H9 (cell line): Measurements from ENCODE around the gene DNAAF9. TPM values are rescaled to one million over a fixed set of nuclear protein-coding genes. Genes with fewer than 3 reads are reported as not detected.

Experiments used
- DNase-seq: peaks from one replicate; pipeline ENCODE4 v3.0.0-alpha.2; 2017
- H2AFZ ChIP-seq: one replicate; pipeline ENCODE4 v1.6.1; 2013; ENCODE audit warnings: mild to moderate bottlenecking, low read length, control low read depth, moderate library complexity
- H2AK5ac ChIP-seq: 2 replicates; pipeline ENCODE4 v1.6.1; 2013; ENCODE audit warnings: low read length, control low read depth, mixed read lengths; ENCODE audit not compliant: insufficient read length
- H2BK120ac ChIP-seq: one replicate; pipeline ENCODE4 v1.6.1; 2013; ENCODE audit warnings: low read depth, mild to moderate bottlenecking, low read length, control low read depth, inconsistent platforms; ENCODE audit not compliant: poor library complexity, severe bottlenecking
- H2BK12ac ChIP-seq: 2 replicates; pipeline ENCODE4 v1.6.1; 2013; ENCODE audit warnings: low read length, control low read depth, mixed read lengths, low read depth; ENCODE audit not compliant: insufficient read length
- H2BK15ac ChIP-seq: 2 replicates; pipeline ENCODE4 v1.6.1; 2013; ENCODE audit warnings: low read depth, low read length, control low read depth
- H2BK20ac ChIP-seq: one replicate; pipeline ENCODE4 v1.6.1; 2013; ENCODE audit warnings: low read depth, mild to moderate bottlenecking, low read length, control low read depth, inconsistent platforms; ENCODE audit not compliant: poor library complexity, severe bottlenecking
- H2BK5ac ChIP-seq: 2 replicates; pipeline ENCODE4 v1.6.1; 2013; ENCODE audit warnings: low read length, control low read depth, mixed read lengths; ENCODE audit not compliant: insufficient read length
- H3K14ac ChIP-seq: 2 replicates; pipeline ENCODE4 v1.6.1; 2013; ENCODE audit warnings: low read length, control low read depth; ENCODE audit not compliant: insufficient read depth
- H3K18ac ChIP-seq: 2 replicates; pipeline ENCODE4 v1.6.1; 2013; ENCODE audit warnings: low read depth, mild to moderate bottlenecking, mixed read lengths, low read length, control low read depth; ENCODE audit not compliant: insufficient read length
- H3K23ac ChIP-seq: 2 replicates; pipeline ENCODE4 v1.6.1; 2013; ENCODE audit warnings: low read length, control low read depth, mixed read lengths, low read depth; ENCODE audit not compliant: insufficient read length
- H3K23me2 ChIP-seq: 2 replicates; pipeline ENCODE4 v1.6.1; 2013; ENCODE audit warnings: low read depth, mild to moderate bottlenecking, mixed read lengths, low read length, control low read depth; ENCODE audit not compliant: insufficient read length, poor library complexity, severe bottlenecking
- H3K27ac ChIP-seq: 2 replicates; pipeline ENCODE4 v1.5.1; 2013; ENCODE audit warnings: low read length, control low read depth, mixed read lengths, low read depth; ENCODE audit not compliant: insufficient read length
- H3K27me3 ChIP-seq: 2 replicates; pipeline ENCODE4 v1.6.1; 2013; ENCODE audit warnings: low read length, control low read depth, inconsistent platforms; ENCODE audit not compliant: insufficient read depth
- H3K4ac ChIP-seq: 2 replicates; pipeline ENCODE4 v1.6.1; 2013; ENCODE audit warnings: low read depth, mild to moderate bottlenecking, control low read depth, inconsistent platforms, low read length, moderate library complexity
- H3K4me1 ChIP-seq: 2 replicates; pipeline ENCODE4 v1.6.1; 2013; ENCODE audit warnings: low read length, control low read depth, inconsistent platforms; ENCODE audit not compliant: insufficient read depth
- H3K4me2 ChIP-seq: 2 replicates; pipeline ENCODE4 v1.6.1; 2013; ENCODE audit warnings: low read length, control low read depth, mixed read lengths; ENCODE audit not compliant: insufficient read length, insufficient read depth
- H3K56ac ChIP-seq: 2 replicates; pipeline ENCODE4 v1.6.1; 2013; ENCODE audit warnings: low read depth, mild to moderate bottlenecking, mixed read lengths, low read length, control low read depth; ENCODE audit not compliant: insufficient read length
- H3K79me1 ChIP-seq: 2 replicates; pipeline ENCODE4 v1.6.1; 2013; ENCODE audit warnings: low read depth, mild to moderate bottlenecking, moderate library complexity, low read length, control low read depth, inconsistent platforms; ENCODE audit not compliant: insufficient read depth, poor library complexity, severe bottlenecking
- H3K79me2 ChIP-seq: 2 replicates; pipeline ENCODE4 v1.6.1; 2013; ENCODE audit warnings: low read length, control low read depth, inconsistent platforms; ENCODE audit not compliant: insufficient read depth
- H3K9ac ChIP-seq: 2 replicates; pipeline ENCODE4 v1.6.1; 2013; ENCODE audit warnings: low read length, control low read depth, mixed read lengths; ENCODE audit not compliant: insufficient read length; ENCODE audit errors: extremely low read depth
- H3K9me3 ChIP-seq: one replicate; pipeline ENCODE4 v1.6.1; 2013; ENCODE audit warnings: low read depth, low read length, inconsistent platforms; ENCODE audit not compliant: control insufficient read depth
- H3T11ph ChIP-seq: one replicate; pipeline ENCODE4 v1.6.1; 2013; ENCODE audit warnings: mild to moderate bottlenecking, low read length, control low read depth, inconsistent platforms
- H4K20me1 ChIP-seq: one replicate; pipeline ENCODE4 v1.6.1; 2013; ENCODE audit not compliant: control insufficient read depth, insufficient read length, insufficient read depth
- H4K5ac ChIP-seq: 2 replicates; pipeline ENCODE4 v1.6.1; 2013; ENCODE audit warnings: low read depth, mild to moderate bottlenecking, mixed read lengths, low read length, control low read depth; ENCODE audit not compliant: insufficient read length
- H4K8ac ChIP-seq: replicated peaks from 2 replicates; pipeline ENCODE4 v1.6.1; 2013; ENCODE audit warnings: low read length, control low read depth, mixed read lengths, low read depth; ENCODE audit not compliant: insufficient read length
- H4K91ac ChIP-seq: 2 replicates; pipeline ENCODE4 v1.6.1; 2013; ENCODE audit warnings: low read depth, mild to moderate bottlenecking, moderate library complexity, mixed read lengths, low read length, control low read depth; ENCODE audit not compliant: insufficient read length
- H3K27ac Mint-ChIP-seq, 3 experiments: 2 replicates in 2 of 3; 3 replicates in 1 of 3; pipeline ENCODE4 v1.8.0; 2020 to 2021; ENCODE audit warnings: mixed read lengths in 3 of 3, mild to moderate bottlenecking in 1 of 3, moderate library complexity in 1 of 3
- H3K27me3 Mint-ChIP-seq: 2 replicates; pipeline ENCODE4 v1.8.0; 2021; ENCODE audit warnings: low read depth, mild to moderate bottlenecking, moderate library complexity, mixed read lengths
- H3K36me3 Mint-ChIP-seq, 3 experiments: 2 replicates in 2 of 3; 3 replicates in 1 of 3; pipeline ENCODE4 v1.8.0; 2020 to 2021; ENCODE audit warnings: low read depth in 3 of 3, mixed read lengths in 3 of 3; ENCODE audit not compliant: insufficient read depth in 1 of 3
- H3K4me1 Mint-ChIP-seq, 2 experiments: 2 replicates each; pipeline ENCODE4 v1.8.0; 2020; ENCODE audit warnings: mixed read lengths in 2 of 2
- H3K4me3 Mint-ChIP-seq, 2 experiments: 2 replicates in 1 of 2; 3 replicates in 1 of 2; pipeline ENCODE4 v1.8.0; 2020 to 2021; ENCODE audit warnings: mild to moderate bottlenecking in 2 of 2, mixed read lengths in 2 of 2, moderate library complexity in 1 of 2
- H3K9me3 Mint-ChIP-seq, 2 experiments: 2 replicates in 1 of 2; 3 replicates in 1 of 2; pipeline ENCODE4 v1.8.0; 2020; ENCODE audit warnings: mild to moderate bottlenecking in 2 of 2, mixed read lengths in 2 of 2, moderate library complexity in 1 of 2
- CTCF ChIP-seq: fragments of 200-600 bp; sonication (generic); conservative IDR thresholded peaks from 3 replicates; pipeline ENCODE4 v1.8.0; 2021; ENCODE audit warnings: antibody characterized with exemption, mild to moderate bottlenecking
- WGBS: extraction: QIAGEN DNeasy Blood & Tissue Kit; methylation state at CpG from one replicate; pipeline ENCODE4 v1.1.7; 2013; ENCODE audit warnings: missing lambda C conversion rate, low lambda C conversion rate, mixed read lengths; ENCODE audit not compliant: insufficient read length; ENCODE audit errors: extremely low coverage; 5-methylcytosine and 5-hydroxymethylcytosine counted together
- total RNA-seq: library from RNA; stranded (reverse); gene quantifications from 2 replicates; pipeline ENCODE4 v1.2.1, GENCODE V29; 2021

The DNAAF9 gene
- total RNA-seq, 1 experiment from 2014 or later, result 5.5 TPM

DNA sequence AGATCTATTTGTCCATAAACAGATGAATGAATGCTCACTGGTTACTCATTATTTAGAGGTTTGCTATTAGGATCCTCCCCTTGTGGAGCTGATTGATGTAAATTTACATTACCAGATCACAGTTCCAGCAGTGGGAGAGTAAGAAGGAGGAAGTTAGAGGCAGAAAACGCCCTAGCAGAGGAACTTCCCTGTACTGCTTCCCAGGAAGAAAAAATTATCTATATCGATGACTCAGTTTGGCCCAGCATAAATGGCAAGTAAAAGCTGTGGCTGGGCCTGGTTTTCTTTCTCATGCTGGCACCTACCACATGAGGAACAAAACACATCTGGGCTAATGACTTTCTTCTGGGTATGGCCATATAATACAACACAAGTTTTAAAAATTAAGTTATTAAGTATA is 35.7 kb downstream of the DNAAF9 start:
- Histone ChIP-seq H3K4me1 (no peaks in the 10 kb centered on the region), H3K4ac (no peak overlapping the region), H3K79me2 (no peaks in the 10 kb centered on the region), H4K20me1 (no peaks in the 10 kb centered on the region), H2BK20ac (no peak overlapping the region), H3K4me2 (no peak overlapping the region), H3K9me3 (no peaks in the 10 kb centered on the region), H3K14ac (no peak overlapping the region), H3K27ac (no peak overlapping the region), H3T11ph (no peak overlapping the region), H4K5ac (no peak overlapping the region), H4K8ac (no peak overlapping the region), H3K23ac (no peak overlapping the region), H2BK15ac (no peak overlapping the region), H4K91ac (no peak overlapping the region), H2AFZ (no peak overlapping the region), H2BK5ac (no peak overlapping the region), H3K56ac (no peak overlapping the region), H3K79me1 (no peaks in the 10 kb centered on the region), H2AK5ac (no peak overlapping the region), H2BK12ac (no peak overlapping the region), H3K9ac (no peak overlapping the region), H3K23me2 (no peaks in the 10 kb centered on the region), H3K27me3 (no peaks in the 10 kb centered on the region), H3K18ac (no peak overlapping the region), H2BK120ac (no peak overlapping the region)
- peaks cover 0 to 3% of the 10 kb centered on the region in 2 experiments; a peak in 2 of 5 replicates for H3K9me3 Mint-ChIP-seq
- no CpG with 5 or more reads among the region's 2 CpGs for WGBS
- H3K27ac Mint-ChIP-seq, result no peak overlapping the region
- H3K4me3 Mint-ChIP-seq, result no peak overlapping the region
- no peaks in the 10 kb centered on the region for H3K4me1 Mint-ChIP-seq
- H3K36me3 Mint-ChIP-seq, result peaks cover 12 to 57% (median 48%) of the 10 kb centered on the region in 3 experiments; a peak in 6 of 7 replicates
- TF ChIP-seq CTCF, result no peak
- no peaks in the 10 kb centered on the region for H3K27me3 Mint-ChIP-seq
- no peak for DNase-seq
